Neural progenitor cell (in vitro differentiated cells): ENCODE measurements around the gene SORBS2. TPM values are rescaled to one million over a fixed set of nuclear protein-coding genes. Genes with fewer than 3 reads are reported as not detected.

ENCODE experiments used
- DNase-seq: peaks from one replicate; pipeline ENCODE4 v3.0.0-alpha.2; 2016; ENCODE audit warnings: low spot score
- H2AFZ ChIP-seq: fragments of 200-600 bp; sonication (generic); replicated peaks from 2 replicates; pipeline ENCODE4 v1.6.1; 2016; ENCODE audit warnings: antibody characterized with exemption
- H3F3A ChIP-seq: fragments of 200-600 bp; sonication (generic); 2 replicates; pipeline ENCODE4 v1.6.1; 2016; ENCODE audit warnings: antibody characterized with exemption, low read depth
- H3K27ac ChIP-seq: fragments of 200-600 bp; sonication (generic); 2 replicates; pipeline ENCODE4 v1.5.1; 2016; ENCODE audit warnings: mild to moderate bottlenecking
- H3K27me3 ChIP-seq: fragments of 200-600 bp; sonication (generic); 2 replicates; pipeline ENCODE4 v1.6.1; 2016; ENCODE audit warnings: mild to moderate bottlenecking, moderate library complexity
- H3K36me3 ChIP-seq: fragments of 200-600 bp; sonication (generic); 2 replicates; pipeline ENCODE4 v1.5.1; 2016
- H3K4me1 ChIP-seq: fragments of 200-600 bp; sonication (generic); 2 replicates; pipeline ENCODE4 v1.6.1; 2016; ENCODE audit warnings: mixed run types
- H3K4me2 ChIP-seq: fragments of 200-600 bp; sonication (generic); 2 replicates; pipeline ENCODE4 v1.6.1; 2016
- H3K4me3 ChIP-seq: fragments of 200-600 bp; sonication (generic); 2 replicates; pipeline ENCODE4 v1.5.1; 2016
- H3K79me2 ChIP-seq: fragments of 200-600 bp; sonication (generic); 2 replicates; pipeline ENCODE4 v1.6.1; 2016; ENCODE audit warnings: low read depth
- H3K9ac ChIP-seq: fragments of 200-600 bp; sonication (generic); 2 replicates; pipeline ENCODE4 v1.6.1; 2016
- H3K9me3 ChIP-seq: fragments of 200-600 bp; sonication (generic); 2 replicates; pipeline ENCODE4 v1.5.1; 2016; ENCODE audit warnings: low read depth
- H4K20me1 ChIP-seq: fragments of 200-600 bp; sonication (generic); 2 replicates; pipeline ENCODE4 v1.6.1; 2016; ENCODE audit warnings: low read depth
- H3K27ac Mint-ChIP-seq: 3 replicates; pipeline ENCODE4 v1.8.0; 2021; ENCODE audit warnings: mixed read lengths
- H3K27me3 Mint-ChIP-seq: 2 replicates; pipeline ENCODE4 v1.8.0; 2022; ENCODE audit warnings: low read depth, mild to moderate bottlenecking, inconsistent platforms, moderate library complexity, mixed read lengths; ENCODE audit not compliant: insufficient read depth
- H3K36me3 Mint-ChIP-seq: 3 replicates; pipeline ENCODE4 v1.8.0; 2021; ENCODE audit warnings: mixed read lengths
- H3K4me1 Mint-ChIP-seq: 3 replicates; pipeline ENCODE4 v1.8.0; 2021; ENCODE audit warnings: mixed read lengths
- H3K4me3 Mint-ChIP-seq: 3 replicates; pipeline ENCODE4 v1.8.0; 2021; ENCODE audit warnings: mild to moderate bottlenecking, moderate library complexity, mixed read lengths
- H3K9me3 Mint-ChIP-seq: 3 replicates; pipeline ENCODE4 v1.8.0; 2020; ENCODE audit warnings: mixed read lengths
- CTCF ChIP-seq: fragments of 200-600 bp; sonication (generic); IDR thresholded peaks from 2 replicates; pipeline ENCODE4 v1.5.1; 2017; ENCODE audit warnings: antibody characterized with exemption, mild to moderate bottlenecking
- EZH2 ChIP-seq: fragments of 200-600 bp; sonication (generic); IDR thresholded peaks from 2 replicates; pipeline ENCODE4 v1.6.1; 2017; ENCODE audit warnings: antibody characterized with exemption, mild to moderate bottlenecking, moderate library complexity
- EZH2phosphoT487 ChIP-seq: fragments of 200-600 bp; sonication (generic); IDR thresholded peaks from 2 replicates; pipeline ENCODE4 v1.6.1; 2017; ENCODE audit warnings: antibody characterized with exemption
- total RNA-seq: library from RNA; depleted of rRNA; stranded (reverse); fragments of >200 nt; gene quantifications from 2 replicates; pipeline ENCODE4 v1.2.3, GENCODE V29; 2015; ENCODE audit warnings: low replicate concordance

The SORBS2 gene
- total RNA-seq, 1 donor from 2014 or later, result 15.7 TPM

- H3K4me2 ChIP-seq, result peak overlapping the region; percentile 61
- peaks cover 22% of the 10 kb centered on the region for H3K4me1 Mint-ChIP-seq
- peak overlapping the region; percentile 28 for H3K4me3 ChIP-seq
Measured at GRCh38 chr4:185587030-185587426, 225.0 kb downstream of the SORBS2 start.

GRCh38 chr4:185585211-185585610, 226.8 kb downstream of the SORBS2 start:
- peaks cover 22% of the 10 kb centered on the region for H3K4me1 Mint-ChIP-seq
- H3K4me3 Mint-ChIP-seq, result no peak overlapping the region
- Histone ChIP-seq H3K9ac (no peak overlapping the region), H3K36me3 (no peaks in the 10 kb centered on the region), H3K4me1 (peaks cover 4% of the 10 kb centered on the region), H3K4me2 (no peak overlapping the region), H3K27ac (no peak overlapping the region), H3K27me3 (peaks cover 22% of the 10 kb centered on the region), H3F3A (no peaks in the 10 kb centered on the region), H4K20me1 (no peaks in the 10 kb centered on the region), H3K79me2 (no peaks in the 10 kb centered on the region), H2AFZ (no peak overlapping the region), H3K9me3 (no peaks in the 10 kb centered on the region), H3K4me3 (no peak overlapping the region)
- H3K36me3 Mint-ChIP-seq, result peaks cover 4% of the 10 kb centered on the region
- H3K9me3 Mint-ChIP-seq, result no peaks in the 10 kb centered on the region
- no peak overlapping the region for H3K27ac Mint-ChIP-seq
- TF ChIP-seq CTCF (no peak), EZH2phosphoT487 (no peak), EZH2 (no peak)
- no peak for DNase-seq
- H3K27me3 Mint-ChIP-seq, result peaks cover 2% of the 10 kb centered on the region

More at GRCh38 chr4:185587030-185587426, 225.0 kb downstream of the SORBS2 start:
- DNase-seq, result no peak
- H3K36me3 ChIP-seq, result no peaks in the 10 kb centered on the region
- Mint-ChIP-seq H3K4me3 (no peak overlapping the region), H3K36me3 (peaks cover 4% of the 10 kb centered on the region), H3K9me3 (no peaks in the 10 kb centered on the region), H3K27ac (no peak overlapping the region), H3K27me3 (peaks cover 2% of the 10 kb centered on the region)
- H3K27ac ChIP-seq, result no peak overlapping the region
- no peaks in the 10 kb centered on the region for H4K20me1 ChIP-seq
- no peak for TF ChIP-seq EZH2
- TF ChIP-seq EZH2phosphoT487, result no peak
- TF ChIP-seq CTCF, result no peak
- peaks cover 4% of the 10 kb centered on the region for H3K4me1 ChIP-seq
- no peaks in the 10 kb centered on the region for H3F3A ChIP-seq
- H3K79me2 ChIP-seq, result no peaks in the 10 kb centered on the region
- H2AFZ ChIP-seq, result peak overlapping the region; percentile 61
- no peak overlapping the region for H3K9ac ChIP-seq
- peaks cover 22% of the 10 kb centered on the region for H3K27me3 ChIP-seq
- no peaks in the 10 kb centered on the region for H3K9me3 ChIP-seq

GRCh38 chr4:185583813-185584212, 228.2 kb downstream of the SORBS2 start:
- peaks cover 15% of the 10 kb centered on the region for H3K4me1 Mint-ChIP-seq
- no peak overlapping the region for H3K27ac ChIP-seq
- TF ChIP-seq CTCF, result no peak
- TF ChIP-seq EZH2, result no peak
- TF ChIP-seq EZH2phosphoT487, result no peak
- H3K79me2 ChIP-seq, result no peaks in the 10 kb centered on the region
- H3K36me3 Mint-ChIP-seq, result peaks cover 4% of the 10 kb centered on the region
- no peaks in the 10 kb centered on the region for H3K9me3 Mint-ChIP-seq
- H3K27me3 Mint-ChIP-seq, result peaks cover 5% of the 10 kb centered on the region
- no peak for DNase-seq
- no peak overlapping the region for H2AFZ ChIP-seq
- H3F3A ChIP-seq, result no peaks in the 10 kb centered on the region
- no peaks in the 10 kb centered on the region for H4K20me1 ChIP-seq
- no peak overlapping the region for H3K4me2 ChIP-seq
- H3K36me3 ChIP-seq, result no peaks in the 10 kb centered on the region
- H3K9me3 ChIP-seq, result no peaks in the 10 kb centered on the region
- peaks cover 4% of the 10 kb centered on the region for H3K4me1 ChIP-seq
- peaks cover 22% of the 10 kb centered on the region for H3K27me3 ChIP-seq
- no peak overlapping the region for H3K9ac ChIP-seq
- no peak overlapping the region for H3K4me3 Mint-ChIP-seq
- no peak overlapping the region for H3K4me3 ChIP-seq
- H3K27ac Mint-ChIP-seq, result no peak overlapping the region
